ENCODE measurements around the gene KCNH2.
"Not testable (repeated sequence)": the region's sequence is repeated elsewhere in the genome, so short reads cannot be mapped to it uniquely, and the experiment has no call there.

KCNH2 gene

GRCh38 chr7:150924369-150924781 is 53.7 kb downstream of the KCNH2 start:
- no peak for DNase-seq

DNA sequence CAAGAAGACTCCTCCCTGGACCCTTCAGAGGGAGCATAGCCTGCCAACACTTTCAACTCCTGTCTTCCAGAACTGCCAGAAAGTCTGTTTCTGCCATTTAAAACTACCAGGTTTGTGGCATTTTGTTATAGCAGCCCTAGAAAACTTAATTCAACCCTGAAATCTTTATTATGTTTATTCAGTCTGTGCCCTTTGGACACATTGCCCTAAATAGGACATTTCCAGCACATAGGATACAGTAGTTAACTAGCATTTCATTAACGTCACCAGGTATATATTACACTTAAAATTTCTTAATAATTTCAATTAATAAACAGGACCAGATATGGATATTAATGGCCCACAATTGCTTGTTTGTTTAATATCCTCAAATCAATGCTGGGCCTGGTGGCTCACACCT is 54.3 kb downstream of the KCNH2 start:
- no peak for DNase-seq

GRCh38 chr7:150923196-150923595 is 54.9 kb downstream of the KCNH2 start:
- DNase-seq, result no peak

GRCh38 chr7:150919160-150919559 is 59.0 kb downstream of the KCNH2 start:
- DNase-seq, result no peak

GRCh38 chr7:150918378-150918777 is 59.7 kb downstream of the KCNH2 start:
- DNase-seq, result no peak

DNA sequence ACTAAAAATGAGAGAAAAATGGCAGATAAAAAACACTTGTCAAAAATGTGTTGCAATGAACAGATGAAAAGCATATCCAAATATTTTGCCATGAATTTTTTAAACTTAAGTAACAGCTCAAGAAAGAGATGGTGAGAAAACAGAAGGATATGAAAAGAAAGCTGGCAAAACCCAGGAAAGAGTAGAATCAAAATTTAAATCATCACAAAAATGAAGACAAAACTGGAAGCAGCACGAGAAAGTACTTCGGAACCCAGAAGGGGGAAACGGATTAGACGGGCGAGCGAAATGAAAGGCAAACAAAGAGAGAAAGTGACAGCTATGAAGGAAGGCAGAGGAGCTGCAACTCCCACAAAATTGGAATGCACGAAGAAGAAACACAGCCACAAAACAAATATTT is 60.2 kb downstream of the KCNH2 start:
- no peak for DNase-seq

DNA sequence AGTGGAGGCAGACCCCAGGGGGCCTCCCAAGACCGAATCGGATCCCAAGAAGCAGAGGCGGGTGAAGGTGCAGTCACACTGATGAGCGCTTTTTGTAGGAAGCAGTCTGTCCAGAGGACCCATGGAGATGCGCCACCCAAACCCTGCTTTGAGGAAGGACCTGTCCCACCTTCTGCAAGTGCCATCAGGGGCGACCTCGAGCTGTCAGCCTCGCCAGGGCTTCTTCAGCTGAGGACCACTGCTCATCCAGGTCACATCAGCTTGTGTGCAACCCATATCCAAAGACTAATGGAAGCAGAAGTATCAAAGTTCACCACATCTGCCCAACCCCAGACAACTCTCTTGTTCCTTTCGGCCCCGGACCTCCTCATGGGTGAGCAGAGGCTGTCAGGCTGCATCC is 61.5 kb downstream of the KCNH2 start:
- no peak for DNase-seq

DNA sequence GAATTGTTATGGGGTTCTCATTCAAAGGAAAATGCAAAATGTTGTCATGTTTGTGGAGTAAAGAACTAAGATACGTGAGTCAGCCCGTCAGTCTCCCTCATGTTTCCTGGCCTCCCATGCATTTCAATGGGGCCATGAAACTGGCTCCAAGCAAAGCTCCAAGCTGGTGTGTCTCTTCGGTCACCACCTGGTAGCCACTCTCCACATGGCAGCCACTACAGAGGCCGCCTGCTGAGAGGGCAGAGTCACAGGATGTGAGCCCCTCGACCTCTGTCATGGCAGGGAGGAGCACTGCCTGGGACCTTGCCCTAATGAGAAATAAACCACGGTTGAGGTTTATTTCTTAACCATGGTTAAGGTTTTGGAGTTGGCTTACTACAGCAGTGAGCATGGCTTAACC is 63.2 kb downstream of the KCNH2 start:
- DNase-seq, result no peak

DNA sequence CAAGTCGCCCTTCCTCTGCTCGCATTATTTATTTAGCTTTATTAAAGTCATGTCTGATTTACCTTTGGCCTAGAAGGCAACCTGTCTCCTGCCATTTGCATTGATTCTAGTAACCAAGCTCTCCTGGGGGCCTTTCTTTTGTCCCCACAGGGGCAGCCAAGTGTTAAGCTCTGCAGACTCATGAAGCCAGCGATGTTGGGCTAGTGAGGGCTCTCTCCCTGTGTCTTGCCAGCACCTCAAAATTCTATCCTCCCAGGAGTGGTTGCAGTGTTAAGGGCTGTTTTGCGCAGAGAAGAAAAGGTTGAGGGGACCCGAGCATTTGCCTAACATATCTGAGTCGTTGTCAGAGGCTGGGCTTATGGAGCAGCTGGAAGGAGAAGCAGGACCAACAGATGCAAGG is 63.9 kb downstream of the KCNH2 start:
- DNase-seq, result no peak

DNA sequence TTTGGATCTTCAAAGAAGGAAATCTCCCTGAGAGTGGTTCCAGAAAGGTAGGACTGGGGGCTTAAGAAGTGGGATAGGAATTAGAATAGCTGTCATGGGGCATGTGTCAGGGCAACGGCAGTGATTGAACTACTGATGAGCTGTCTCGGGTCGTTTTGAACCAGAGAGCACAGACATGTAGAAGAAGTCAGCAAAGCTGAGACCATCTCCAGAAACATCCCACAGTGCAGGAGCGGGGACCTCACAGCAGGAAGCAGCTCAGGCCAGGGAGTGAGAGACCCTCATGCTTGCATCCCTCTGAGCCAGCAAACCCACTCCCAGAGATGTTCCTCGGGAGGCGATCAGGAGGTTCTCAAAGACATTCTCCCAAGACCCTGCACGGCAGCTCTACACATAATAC is 65.7 kb downstream of the KCNH2 start:
- no peak for DNase-seq

DNA sequence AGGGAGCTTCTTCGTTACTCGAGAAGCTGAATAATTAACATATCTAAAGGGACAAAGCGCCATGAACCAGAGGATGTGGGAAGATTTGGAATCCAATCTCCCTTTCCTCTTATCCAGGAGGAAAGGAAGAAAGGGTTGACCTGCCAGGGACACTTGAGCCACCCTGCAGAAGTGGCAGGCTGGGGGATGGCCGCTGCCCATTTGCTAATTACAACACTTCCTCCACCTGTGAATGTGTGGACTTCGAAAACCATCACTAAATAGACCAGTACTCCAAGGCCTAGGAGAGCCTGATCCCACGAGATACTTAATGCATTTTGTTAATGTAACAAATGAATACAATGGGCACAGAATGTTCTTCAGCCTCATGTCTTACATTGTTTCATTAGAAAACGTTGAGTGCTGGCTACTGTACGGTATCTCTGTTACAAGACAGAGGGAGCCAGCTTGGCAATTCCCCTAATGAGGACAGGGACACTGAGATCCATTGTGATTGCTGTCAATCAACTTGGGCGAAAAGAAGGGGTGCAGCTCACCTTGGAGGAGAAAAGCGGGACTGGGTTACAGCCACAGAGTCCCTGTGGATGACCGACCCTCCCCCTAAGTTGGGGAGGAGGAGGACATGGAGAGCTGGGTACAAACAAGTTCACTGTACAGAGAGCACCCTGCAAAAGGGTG is 66.4 kb downstream of the KCNH2 start:
- DNase-seq, result no peak

DNA sequence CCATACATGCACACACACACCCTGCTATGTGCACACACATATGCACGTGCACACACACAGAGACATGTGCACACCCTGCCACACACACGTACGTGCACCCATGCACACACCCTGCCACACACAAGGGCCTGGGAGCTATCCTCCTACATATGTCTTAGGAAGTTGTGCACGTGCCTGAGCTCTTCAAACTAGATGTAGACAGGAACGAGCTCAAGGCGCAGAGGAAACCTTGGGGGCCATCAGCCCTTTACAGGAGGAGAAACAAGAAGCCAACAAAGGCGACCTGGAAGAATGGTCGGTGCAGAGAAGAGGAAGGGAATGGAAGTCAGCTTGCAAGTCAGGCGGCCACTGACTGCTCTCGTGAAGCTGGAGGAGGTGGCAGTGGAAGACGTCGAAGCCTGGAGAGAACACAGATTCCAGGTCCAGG is 67.1 kb downstream of the KCNH2 start:
- DNase-seq, result no peak

DNA sequence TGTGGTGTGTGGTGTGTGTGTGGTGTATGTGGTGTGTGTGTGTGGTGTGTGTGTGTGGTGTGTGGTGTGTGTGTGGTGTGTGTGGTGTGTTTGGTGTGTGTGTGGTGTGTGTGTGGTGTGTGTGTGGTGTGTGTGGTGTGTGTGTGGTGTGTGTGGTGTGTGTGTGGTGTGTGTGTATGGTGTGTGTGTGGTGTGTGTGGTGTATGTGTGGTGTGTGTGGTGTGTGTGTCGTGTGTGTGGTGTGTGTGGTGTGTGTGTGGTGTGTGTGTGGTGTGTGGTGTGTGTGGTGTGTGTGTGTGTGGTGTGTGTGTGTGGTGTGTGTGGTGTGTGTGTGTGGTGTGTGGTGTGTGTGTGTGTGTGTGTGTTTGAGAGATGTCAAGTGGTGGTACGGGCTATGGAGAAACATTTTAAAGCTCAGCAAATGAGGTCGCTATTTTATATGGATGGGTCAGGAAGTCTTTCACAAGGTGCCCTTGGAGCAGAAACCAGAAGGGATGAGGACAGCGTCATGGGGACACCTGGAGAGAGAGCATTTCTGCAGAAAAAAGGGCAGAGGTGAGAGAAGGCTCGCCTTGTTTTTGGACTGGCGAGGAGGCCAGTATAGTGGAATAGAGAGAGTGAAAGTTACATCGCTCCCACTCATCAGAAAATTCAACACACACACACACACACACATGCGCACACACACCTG is 67.7 kb downstream of the KCNH2 start:
- not testable (repeated sequence) for DNase-seq

DNA sequence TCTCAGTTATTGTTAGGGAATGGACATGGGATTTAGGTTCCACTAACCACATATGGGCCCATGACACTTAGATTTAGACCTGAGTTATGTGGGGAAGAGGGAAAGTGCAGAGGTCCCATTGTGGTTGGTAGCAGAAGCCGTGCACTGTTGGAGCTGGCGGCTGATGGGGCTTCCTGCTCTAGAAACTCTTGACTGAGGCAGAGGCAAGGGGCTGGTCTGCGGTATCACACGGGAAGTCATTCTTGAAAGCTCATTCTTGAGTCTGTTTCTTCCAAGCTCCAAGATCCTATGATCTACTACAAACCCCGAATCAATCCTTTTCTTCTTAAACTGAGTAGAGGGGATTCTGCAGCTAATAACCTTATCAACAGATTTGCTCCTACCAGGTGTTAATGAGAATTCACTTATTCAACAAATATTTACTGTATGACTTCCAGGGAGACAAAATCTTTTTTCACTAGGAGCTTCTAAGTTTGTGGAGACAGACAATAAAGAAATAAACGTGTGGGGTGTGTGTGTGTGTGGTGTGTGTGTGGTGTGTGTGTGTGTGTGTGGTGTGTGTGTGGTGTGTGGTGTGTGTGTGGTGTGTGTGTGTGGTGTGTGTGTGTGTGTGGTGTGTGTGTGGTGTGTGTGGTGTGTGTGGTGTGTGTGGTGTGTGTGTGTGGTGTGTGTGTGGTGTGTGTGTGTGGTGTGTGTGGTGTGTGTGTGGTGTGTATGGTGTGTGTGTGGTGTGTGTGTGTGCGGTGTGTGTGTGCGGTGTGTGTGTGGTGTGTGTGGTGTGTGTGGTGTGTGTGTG is 68.7 kb downstream of the KCNH2 start:
- peak in 1 of 2 donors; percentile 49 for DNase-seq

GRCh38 chr7:150908173-150908572 is 69.9 kb downstream of the KCNH2 start:
- DNase-seq, result no peak

- no peak for DNase-seq
Measured at GRCh38 chr7:150904011-150904909, 73.9 kb downstream of the KCNH2 start.

- DNase-seq, result no peak
Measured at GRCh38 chr7:150903606-150904005, 74.5 kb downstream of the KCNH2 start.

- DNase-seq, result no peak
Measured at GRCh38 chr7:150902078-150903033, 75.8 kb downstream of the KCNH2 start.

GRCh38 chr7:150901160-150902035 is 76.7 kb downstream of the KCNH2 start:
- no peak for DNase-seq

- no peak for DNase-seq
Measured at GRCh38 chr7:150900675-150901074, 77.4 kb downstream of the KCNH2 start.
